GM18861 (cell line): ENCODE measurements around the gene CHAMP1.
A peak's percentile ranks its signal among the peaks of the same experiment; 100 is the strongest.

Experiments used
- ATAC-seq: cut with Tn5 transposase; IDR thresholded peaks from one replicate; pipeline ENCODE4 v1.9.1; 2021; ENCODE audit not compliant: unreplicated experiment

The CHAMP1 gene

GRCh38 chr13:114296902-114297301, 17.4 kb upstream of the CHAMP1 start:
- no peak for ATAC-seq

- ATAC-seq: no peak
These were observed 15.4 kb upstream of the CHAMP1 start for GRCh38 chr13:114298866-114299265.

GRCh38 chr13:114299604-114300305, 14.5 kb upstream of the CHAMP1 start:
- ATAC-seq: no peak

- no peak for ATAC-seq
These were observed 10.5 kb upstream of the CHAMP1 start for GRCh38 chr13:114303700-114304327.

GRCh38 chr13:114304346-114305034, 9.8 kb upstream of the CHAMP1 start:
- ATAC-seq: no peak

GRCh38 chr13:114309086-114309485, 5.2 kb upstream of the CHAMP1 start:
- no peak for ATAC-seq

- ATAC-seq: no peak
These were observed 4.4 kb upstream of the CHAMP1 start for GRCh38 chr13:114309806-114310410.

GRCh38 chr13:114310956-114311355, 3.3 kb upstream of the CHAMP1 start:
- no peak for ATAC-seq

- ATAC-seq: no peak
These were observed 2.9 kb upstream of the CHAMP1 start for GRCh38 chr13:114311387-114311786.

GRCh38 chr13:114311908-114312307, 2.4 kb upstream of the CHAMP1 start:
- ATAC-seq: no peak

GRCh38 chr13:114313061-114313860, 1.0 kb upstream of the CHAMP1 start:
- peak; percentile 30 for ATAC-seq

GRCh38 chr13:114315074-114315785, 927 bp downstream of the CHAMP1 start:
- ATAC-seq: no peak

GRCh38 chr13:114318624-114319023, 4.3 kb downstream of the CHAMP1 start:
- no peak for ATAC-seq

- ATAC-seq: no peak
These were observed 5.2 kb downstream of the CHAMP1 start for GRCh38 chr13:114319441-114319913.

- ATAC-seq: no peak
These were observed 5.8 kb downstream of the CHAMP1 start for GRCh38 chr13:114320065-114320464.

- no peak for ATAC-seq
These were observed 7.0 kb downstream of the CHAMP1 start for GRCh38 chr13:114321256-114321655.

- no peak for ATAC-seq
These were observed 9.0 kb downstream of the CHAMP1 start for GRCh38 chr13:114323349-114323748.

- ATAC-seq: no peak
These were observed 10.0 kb downstream of the CHAMP1 start for GRCh38 chr13:114324334-114324733.

GRCh38 chr13:114325729-114326128, 11.4 kb downstream of the CHAMP1 start:
- no peak for ATAC-seq

GRCh38 chr13:114328034-114328433, 13.7 kb downstream of the CHAMP1 start:
- no peak for ATAC-seq
